Caco-2 (cell line): Measurements from ENCODE around the gene DIRAS1. TPM values are rescaled to one million over a fixed set of nuclear protein-coding genes. Genes with fewer than 3 reads are reported as not detected.
A peak's percentile ranks its signal among the peaks of the same experiment; 100 is the strongest.

Source experiments
- BruUV-seq: library from RNA; stranded (reverse); fragments of 400-500 nt; replicated peaks from 2 replicates; lab custom pipeline; 2021; lab: Mats Ljungman, UMichigan
- CTCF ChIA-PET: fragments of 300-600 bp; sonication (Branson Sonifier 250); formaldehyde crosslinking; loops from one replicate; lab custom pipeline; 2022; ENCODE audit warnings: antibody characterized with exemption; lab: Charles Lee
- POLR2A ChIA-PET: fragments of 300-600 bp; sonication (Branson Sonifier 250); formaldehyde crosslinking; loops from one replicate; lab custom pipeline; 2022; ENCODE audit warnings: antibody characterized with exemption; lab: Charles Lee
- DNase-seq, 2 experiments: peaks; one replicate each; pipeline versions ENCODE4 v3.0.0 to v3.0.0-alpha.2; 2020 to 2022
- H3K27me3 ChIP-seq: replicated peaks from 2 replicates; pipeline ENCODE4 v1.6.0; 2011; ENCODE audit warnings: low read length; ENCODE audit not compliant: control insufficient read depth, insufficient read depth
- H3K36me3 ChIP-seq: 2 replicates; pipeline ENCODE4 v1.5.1; 2011; ENCODE audit warnings: low read length; ENCODE audit not compliant: control insufficient read depth, insufficient read depth
- H3K4me1 ChIP-seq: fragments of 250-450 bp; sonication (Bioruptor Pico); 2 replicates; pipeline ENCODE4 v1.5.1; 2020; ENCODE audit warnings: mild to moderate bottlenecking
- H3K4me3 ChIP-seq: 2 replicates; pipeline ENCODE4 v1.5.1; 2011; ENCODE audit warnings: low read depth, mild to moderate bottlenecking, control low read depth, low read length
- H3K9me3 ChIP-seq: fragments of 250-450 bp; sonication (Bioruptor Pico); 2 replicates; pipeline ENCODE4 v1.5.1; 2020; ENCODE audit warnings: mild to moderate bottlenecking, moderate library complexity
- H3K27ac Mint-ChIP-seq: one replicate; pipeline ENCODE4 v1.8.0; 2022; ENCODE audit warnings: mixed read lengths; ENCODE audit not compliant: unreplicated experiment
- H3K27me3 Mint-ChIP-seq: one replicate; pipeline ENCODE4 v1.8.0; 2022; ENCODE audit warnings: mixed read lengths; ENCODE audit not compliant: insufficient read depth, unreplicated experiment
- H3K36me3 Mint-ChIP-seq: one replicate; pipeline ENCODE4 v1.8.0; 2022; ENCODE audit warnings: mild to moderate bottlenecking, mixed read lengths; ENCODE audit not compliant: insufficient read depth, unreplicated experiment
- H3K4me1 Mint-ChIP-seq: one replicate; pipeline ENCODE4 v1.8.0; 2022; ENCODE audit warnings: low read depth, mixed read lengths; ENCODE audit not compliant: unreplicated experiment
- H3K4me3 Mint-ChIP-seq: one replicate; pipeline ENCODE4 v1.8.0; 2022; ENCODE audit warnings: mild to moderate bottlenecking, moderate library complexity, mixed read lengths; ENCODE audit not compliant: unreplicated experiment
- H3K9me3 Mint-ChIP-seq: one replicate; pipeline ENCODE4 v1.8.0; 2022; ENCODE audit warnings: mixed read lengths; ENCODE audit not compliant: unreplicated experiment
- intact Hi-C: fragments of 100-400 bp; cut with micrococcal nuclease; formaldehyde crosslinking; loops from one replicate; pipeline ENCODE4 v1.10.0; 2022; ENCODE audit not compliant: unreplicated experiment
- total RNA-seq: library from RNA; stranded (reverse); gene quantifications from 2 replicates; pipeline ENCODE4 v1.2.3, GENCODE V29; 2022
- TF ChIP-seq, protein P1 (sequence below), 2 experiments: fragments of 200-600 bp in 1 of 2; IDR thresholded peaks; 1 replicate in 1 of 2; 2 replicates in 1 of 2; pipeline versions ENCODE4 v1.5.1 to v1.8.0; 2011 to 2022; ENCODE audit warnings: antibody characterized with exemption in 1 of 2, control low read depth in 1 of 2, inconsistent platforms in 1 of 2, low read depth in 1 of 2, low read length in 1 of 2, mild to moderate bottlenecking in 1 of 2, moderate library complexity in 1 of 2; ENCODE audit not compliant: insufficient read depth in 1 of 2, severe bottlenecking in 1 of 2, unreplicated experiment in 1 of 2

The DIRAS1 gene
- total RNA-seq, 1 experiment from 2014 or later: 2.3 TPM

DNA sequence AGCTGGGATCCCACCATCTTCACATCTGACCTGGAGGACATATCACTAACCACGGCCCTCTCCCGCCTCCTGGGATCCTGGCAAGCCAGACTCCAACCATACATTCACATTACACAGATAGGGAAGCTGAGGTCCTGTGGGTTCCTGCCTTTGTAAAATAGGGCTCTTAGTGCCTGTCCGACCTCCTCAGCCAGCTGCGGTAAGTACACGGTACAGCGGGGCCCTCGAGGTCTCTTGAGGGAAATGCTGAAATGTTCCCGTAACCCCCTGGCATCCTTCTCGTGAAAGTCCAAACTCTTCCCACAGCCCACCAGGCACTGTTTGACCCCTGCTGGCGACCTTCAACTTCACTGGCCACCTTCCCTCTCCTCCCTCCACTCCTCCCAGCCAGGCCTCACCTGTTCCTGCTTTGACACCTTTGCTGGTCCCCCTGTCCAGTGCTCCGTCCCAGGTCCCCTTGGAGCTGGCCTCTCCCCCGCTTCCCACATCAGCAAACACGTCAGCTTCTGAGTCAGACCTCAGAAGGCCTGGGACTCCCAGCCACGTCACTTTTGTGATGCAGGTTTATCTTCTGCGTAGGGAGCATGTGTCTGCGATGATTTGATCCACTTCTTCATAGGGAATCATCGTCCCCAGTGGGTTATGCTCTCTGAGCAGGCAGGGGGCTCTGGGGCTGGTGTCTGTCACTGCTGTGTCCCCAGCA, 9.8 kb downstream of the DIRAS1 start:
- H3K4me3 Mint-ChIP-seq: no peak overlapping the region
- H3K4me3 ChIP-seq: no peak overlapping the region
- TF ChIP-seq, protein P1, sequence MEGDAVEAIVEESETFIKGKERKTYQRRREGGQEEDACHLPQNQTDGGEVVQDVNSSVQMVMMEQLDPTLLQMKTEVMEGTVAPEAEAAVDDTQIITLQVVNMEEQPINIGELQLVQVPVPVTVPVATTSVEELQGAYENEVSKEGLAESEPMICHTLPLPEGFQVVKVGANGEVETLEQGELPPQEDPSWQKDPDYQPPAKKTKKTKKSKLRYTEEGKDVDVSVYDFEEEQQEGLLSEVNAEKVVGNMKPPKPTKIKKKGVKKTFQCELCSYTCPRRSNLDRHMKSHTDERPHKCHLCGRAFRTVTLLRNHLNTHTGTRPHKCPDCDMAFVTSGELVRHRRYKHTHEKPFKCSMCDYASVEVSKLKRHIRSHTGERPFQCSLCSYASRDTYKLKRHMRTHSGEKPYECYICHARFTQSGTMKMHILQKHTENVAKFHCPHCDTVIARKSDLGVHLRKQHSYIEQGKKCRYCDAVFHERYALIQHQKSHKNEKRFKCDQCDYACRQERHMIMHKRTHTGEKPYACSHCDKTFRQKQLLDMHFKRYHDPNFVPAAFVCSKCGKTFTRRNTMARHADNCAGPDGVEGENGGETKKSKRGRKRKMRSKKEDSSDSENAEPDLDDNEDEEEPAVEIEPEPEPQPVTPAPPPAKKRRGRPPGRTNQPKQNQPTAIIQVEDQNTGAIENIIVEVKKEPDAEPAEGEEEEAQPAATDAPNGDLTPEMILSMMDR (IDR thresholded peaks at IDR 0.05; ENCODE audit: insufficient read depth in 1 of 2, low read depth in 1 of 2, low read length in 1 of 2, severe bottlenecking in 1 of 2, unreplicated experiment in 1 of 2): no peak
- no TSS peak for BruUV-seq
- no peaks in the 10 kb centered on the region for H3K27me3 ChIP-seq
- no peaks in the 10 kb centered on the region for H3K36me3 Mint-ChIP-seq
- DNase-seq: no peak
- ChIA-PET CTCF (no interaction called here), POLR2A (no interaction called here)
- peaks cover 3% of the 10 kb centered on the region for H3K27me3 Mint-ChIP-seq
- no peaks in the 10 kb centered on the region for H3K9me3 Mint-ChIP-seq
- H3K36me3 ChIP-seq: no peaks in the 10 kb centered on the region
- no peaks in the 10 kb centered on the region for H3K4me1 ChIP-seq
- intact Hi-C loops: no loop called here
- peaks cover 6% of the 10 kb centered on the region; the same call in 1 of the 2 replicates for H3K9me3 ChIP-seq
- H3K4me1 Mint-ChIP-seq: no peaks in the 10 kb centered on the region
- no peak overlapping the region for H3K27ac Mint-ChIP-seq

DNA sequence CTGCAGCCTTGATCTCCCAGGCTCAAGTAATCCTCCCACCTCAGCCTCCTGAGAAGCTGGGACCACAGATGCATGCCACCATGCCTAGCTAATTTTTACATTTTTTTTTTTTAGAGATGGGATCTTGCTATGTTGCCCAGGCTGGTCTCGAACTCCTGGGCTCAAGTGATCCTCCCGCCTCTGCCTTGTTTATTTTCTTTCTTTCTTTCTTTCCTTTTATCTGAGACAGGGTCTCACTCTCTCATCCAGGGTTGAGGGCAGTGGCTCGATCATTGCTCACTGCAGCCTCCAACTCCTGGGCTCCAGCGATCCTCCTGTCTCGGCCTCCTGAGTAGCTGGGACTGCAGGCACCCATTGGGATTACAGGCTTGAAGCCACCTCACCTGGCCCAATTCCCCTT, 14.9 kb downstream of the DIRAS1 start:
- H3K27me3 ChIP-seq: no peaks in the 10 kb centered on the region
- TF ChIP-seq, protein P1 (IDR thresholded peaks at IDR 0.05; ENCODE audit: insufficient read depth in 1 of 2, low read depth in 1 of 2, low read length in 1 of 2, severe bottlenecking in 1 of 2, unreplicated experiment in 1 of 2): no peak
- H3K4me1 Mint-ChIP-seq: no peaks in the 10 kb centered on the region
- intact Hi-C loops: no loop called here
- no peaks in the 10 kb centered on the region for H3K9me3 Mint-ChIP-seq
- ChIA-PET CTCF (no interaction called here), POLR2A (no interaction called here)
- H3K36me3 ChIP-seq: no peaks in the 10 kb centered on the region
- H3K4me1 ChIP-seq: no peaks in the 10 kb centered on the region
- H3K36me3 Mint-ChIP-seq: no peaks in the 10 kb centered on the region
- no peak for DNase-seq
- BruUV-seq: no TSS peak
- no peak overlapping the region for H3K4me3 ChIP-seq
- no peak overlapping the region for H3K4me3 Mint-ChIP-seq
- H3K27ac Mint-ChIP-seq: no peak overlapping the region
- no peaks in the 10 kb centered on the region for H3K9me3 ChIP-seq
- H3K27me3 Mint-ChIP-seq: peaks cover 12% of the 10 kb centered on the region

DNA sequence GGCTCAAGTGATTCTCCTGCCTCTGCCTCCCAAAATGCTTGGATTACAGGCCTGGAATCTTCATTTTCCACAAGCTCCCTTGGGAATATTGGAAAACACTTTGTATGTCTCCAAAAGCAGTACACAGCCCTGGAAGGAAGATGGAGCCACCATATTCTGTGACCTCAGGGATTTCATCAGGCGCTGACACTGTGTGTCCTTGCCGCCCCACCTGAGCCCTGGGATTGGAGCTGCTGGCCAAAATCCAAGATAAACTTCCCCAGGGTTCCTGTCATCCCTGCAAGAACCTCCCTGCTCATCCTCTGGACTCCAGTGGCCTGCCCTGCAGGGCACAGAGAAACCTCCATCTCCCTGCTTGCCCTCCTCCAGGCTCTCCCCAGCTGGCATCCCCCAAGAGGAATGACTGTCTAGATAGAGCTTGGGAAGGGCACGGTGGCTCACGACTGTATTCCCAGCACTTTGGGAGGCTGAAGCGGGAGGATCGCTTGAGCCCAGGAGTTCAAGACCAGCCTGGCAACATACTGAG, 17.4 kb downstream of the DIRAS1 start:
- no TSS peak for BruUV-seq
- H3K4me3 Mint-ChIP-seq: peak overlapping the region; percentile 19
- CTCF ChIA-PET: no interaction called here
- no peak overlapping the region for H3K4me3 ChIP-seq
- no peaks in the 10 kb centered on the region for H3K27me3 ChIP-seq
- H3K4me1 ChIP-seq: no peaks in the 10 kb centered on the region
- TF ChIP-seq, protein P1 (IDR thresholded peaks at IDR 0.05; ENCODE audit: insufficient read depth in 1 of 2, low read depth in 1 of 2, low read length in 1 of 2, severe bottlenecking in 1 of 2, unreplicated experiment in 1 of 2): no peak
- intact Hi-C loops: no loop called here
- no peak overlapping the region for H3K27ac Mint-ChIP-seq
- H3K9me3 Mint-ChIP-seq: no peaks in the 10 kb centered on the region
- DNase-seq: no peak
- H3K27me3 Mint-ChIP-seq: peaks cover 20% of the 10 kb centered on the region
- no peaks in the 10 kb centered on the region for H3K36me3 ChIP-seq
- H3K4me1 Mint-ChIP-seq: no peaks in the 10 kb centered on the region
- no peaks in the 10 kb centered on the region for H3K36me3 Mint-ChIP-seq
- H3K9me3 ChIP-seq: no peaks in the 10 kb centered on the region
- POLR2A ChIA-PET: interaction anchor here (0.6 kb wide), 1 partner anchor 45 kb away, joined by 3 read pairs; no protein-coding TSS in a partner anchor
